OCI-LY1 (cell line): ENCODE results near the gene PPIL4.

ENCODE experiments used
- H2AFZ ChIP-seq: fragments of 200-600 bp; sonication (generic), shearing (Covaris generic); 2 replicates; pipeline ENCODE4 v1.6.0; 2014; ENCODE audit warnings: antibody characterized with exemption, mild to moderate bottlenecking, low read length
- H3F3A ChIP-seq: fragments of 200-600 bp; sonication (generic), shearing (Covaris generic); 2 replicates; pipeline ENCODE4 v1.6.0; 2014; ENCODE audit warnings: mild to moderate bottlenecking, antibody characterized with exemption, low read length, moderate library complexity; ENCODE audit not compliant: insufficient read depth
- H3K27ac ChIP-seq: fragments of 200-600 bp; sonication (generic); 2 replicates; pipeline ENCODE4 v1.5.1; 2014; ENCODE audit warnings: low read length, mixed run types, mild to moderate bottlenecking, low read depth; ENCODE audit not compliant: poor library complexity, severe bottlenecking
- H3K27me3 ChIP-seq: fragments of 200-600 bp; sonication (generic); 2 replicates; pipeline ENCODE4 v1.6.0; 2014; ENCODE audit warnings: antibody characterized with exemption, mild to moderate bottlenecking, low read length, moderate library complexity; ENCODE audit not compliant: insufficient read depth
- H3K36me3 ChIP-seq: fragments of 200-600 bp; sonication (generic); 2 replicates; pipeline ENCODE4 v1.6.1; 2014; ENCODE audit warnings: mild to moderate bottlenecking, antibody characterized with exemption, low read length, moderate library complexity, mixed read lengths; ENCODE audit not compliant: insufficient read depth
- H3K4me1 ChIP-seq: fragments of 200-600 bp; sonication (generic); 2 replicates; pipeline ENCODE4 v1.5.1; 2014; ENCODE audit warnings: mild to moderate bottlenecking, low read length, moderate library complexity; ENCODE audit not compliant: insufficient read depth, severe bottlenecking
- H3K4me2 ChIP-seq: fragments of 200-600 bp; sonication (generic), shearing (Covaris generic); 2 replicates; pipeline ENCODE4 v1.6.1; 2014; ENCODE audit warnings: low read length
- H3K4me3 ChIP-seq: fragments of 200-600 bp; sonication (generic); 2 replicates; pipeline ENCODE4 v1.5.1; 2014; ENCODE audit warnings: low read length, low read depth, mild to moderate bottlenecking, mixed read lengths; ENCODE audit not compliant: poor library complexity, severe bottlenecking
- H3K79me2 ChIP-seq: fragments of 200-600 bp; shearing (Covaris generic); 2 replicates; pipeline ENCODE4 v1.6.1; 2016; ENCODE audit warnings: mixed run types, low read length, mixed read lengths; ENCODE audit not compliant: insufficient read depth
- H3K9ac ChIP-seq: fragments of 200-600 bp; sonication (generic), shearing (Covaris generic); 2 replicates; pipeline ENCODE4 v1.6.1; 2014; ENCODE audit warnings: mild to moderate bottlenecking, low read length, mixed read lengths
- H3K9me2 ChIP-seq: fragments of 200-600 bp; sonication (generic), shearing (Covaris generic); 2 replicates; pipeline ENCODE4 v1.6.1; 2014; ENCODE audit warnings: low read depth, mild to moderate bottlenecking, low read length, mixed read lengths
- H3K9me3 ChIP-seq: fragments of 200-600 bp; shearing (Covaris generic); 2 replicates; pipeline ENCODE4 v1.6.1; 2014; ENCODE audit warnings: low read length, mixed read lengths
- H4K20me1 ChIP-seq: fragments of 200-600 bp; sonication (generic), shearing (Covaris generic); 2 replicates; pipeline ENCODE4 v1.6.0; 2016; ENCODE audit warnings: mild to moderate bottlenecking, low read length; ENCODE audit not compliant: insufficient read depth
- EZH2 ChIP-seq: fragments of 200-600 bp; sonication (generic), shearing (Covaris generic); IDR thresholded peaks from 2 replicates; pipeline ENCODE4 v1.8.0; 2017; ENCODE audit warnings: borderline replicate concordance, mixed run types, mild to moderate bottlenecking, antibody characterized with exemption, low read length, moderate library complexity, mixed read lengths
- TF ChIP-seq, protein P1 (sequence below): fragments of 200-600 bp; sonication (generic), shearing (Covaris generic); IDR thresholded peaks from 2 replicates; pipeline ENCODE4 v1.5.1; 2017; ENCODE audit warnings: mild to moderate bottlenecking, antibody characterized with exemption, low read length, moderate library complexity, mixed read lengths

The PPIL4 gene

DNA sequence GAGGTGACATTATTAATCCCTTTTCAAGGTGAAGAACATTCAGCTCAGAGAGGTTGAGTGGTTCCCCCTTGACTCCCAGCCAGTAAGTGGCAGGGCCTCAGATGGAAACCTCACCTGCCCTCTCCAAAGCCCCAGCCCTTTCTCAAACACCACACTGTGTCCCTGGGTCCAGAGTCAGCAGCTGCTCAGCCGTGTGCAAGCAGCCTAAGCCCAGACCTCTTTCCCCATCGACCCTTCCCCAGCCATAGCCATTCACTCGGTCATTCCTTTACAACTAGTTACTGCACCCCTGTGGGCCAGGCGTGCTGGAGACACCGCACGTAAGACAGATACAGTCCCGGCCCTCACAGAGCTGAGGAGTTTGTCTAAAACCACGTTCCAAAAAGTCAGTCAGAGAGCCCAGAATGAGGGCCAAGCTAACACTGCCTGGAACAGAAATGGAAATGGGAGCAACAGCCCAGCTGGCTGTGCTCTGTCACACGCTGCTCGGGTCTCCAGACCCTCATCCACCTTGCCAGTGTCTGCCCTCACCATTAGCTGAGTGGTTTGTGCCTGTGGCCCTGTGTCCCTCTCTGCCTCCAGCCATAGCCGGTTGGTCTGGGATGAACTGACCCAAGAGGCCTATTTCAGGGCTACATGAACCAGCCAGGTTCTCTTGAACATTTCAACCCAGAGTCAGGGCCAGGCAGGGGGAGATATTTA lies 90.7 kb downstream of the PPIL4 start:
- H3K4me2 ChIP-seq: no peak overlapping the region
- peaks cover 58% of the 10 kb centered on the region; the same call in 1 of the 2 replicates for H3K36me3 ChIP-seq
- H4K20me1 ChIP-seq: no peaks in the 10 kb centered on the region
- no peaks in the 10 kb centered on the region for H3K9me2 ChIP-seq
- H3K9ac ChIP-seq: no peak overlapping the region
- H3K4me3 ChIP-seq: no peak overlapping the region
- no peaks in the 10 kb centered on the region for H3K4me1 ChIP-seq
- H3K9me3 ChIP-seq: no peaks in the 10 kb centered on the region
- H3K27me3 ChIP-seq: no peaks in the 10 kb centered on the region
- no peak overlapping the region for H2AFZ ChIP-seq
- H3K27ac ChIP-seq: no peak overlapping the region
- H3F3A ChIP-seq: no peaks in the 10 kb centered on the region
- H3K79me2 ChIP-seq: no peaks in the 10 kb centered on the region
- no peak for TF ChIP-seq EZH2
- TF ChIP-seq, protein P1, sequence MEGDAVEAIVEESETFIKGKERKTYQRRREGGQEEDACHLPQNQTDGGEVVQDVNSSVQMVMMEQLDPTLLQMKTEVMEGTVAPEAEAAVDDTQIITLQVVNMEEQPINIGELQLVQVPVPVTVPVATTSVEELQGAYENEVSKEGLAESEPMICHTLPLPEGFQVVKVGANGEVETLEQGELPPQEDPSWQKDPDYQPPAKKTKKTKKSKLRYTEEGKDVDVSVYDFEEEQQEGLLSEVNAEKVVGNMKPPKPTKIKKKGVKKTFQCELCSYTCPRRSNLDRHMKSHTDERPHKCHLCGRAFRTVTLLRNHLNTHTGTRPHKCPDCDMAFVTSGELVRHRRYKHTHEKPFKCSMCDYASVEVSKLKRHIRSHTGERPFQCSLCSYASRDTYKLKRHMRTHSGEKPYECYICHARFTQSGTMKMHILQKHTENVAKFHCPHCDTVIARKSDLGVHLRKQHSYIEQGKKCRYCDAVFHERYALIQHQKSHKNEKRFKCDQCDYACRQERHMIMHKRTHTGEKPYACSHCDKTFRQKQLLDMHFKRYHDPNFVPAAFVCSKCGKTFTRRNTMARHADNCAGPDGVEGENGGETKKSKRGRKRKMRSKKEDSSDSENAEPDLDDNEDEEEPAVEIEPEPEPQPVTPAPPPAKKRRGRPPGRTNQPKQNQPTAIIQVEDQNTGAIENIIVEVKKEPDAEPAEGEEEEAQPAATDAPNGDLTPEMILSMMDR: no peak
